Heart left ventricle (tissue), 13 donors: ENCODE results near the gene RAI1.

Source experiments
- POLR2A ChIP-seq, 2 donors: fragments of 450-650 bp; IDR thresholded peaks; one replicate each; pipeline ENCODE4 v1.6.1; 2017; ENCODE audit warnings: antibody characterized with exemption in 2 of 2, mild to moderate bottlenecking in 2 of 2, moderate library complexity in 2 of 2
- TF ChIP-seq, protein P1 (sequence below), 12 donors: fragments of 200-600 bp; sonication (generic) in 4 of 12; IDR thresholded peaks; one replicate each; pipeline versions ENCODE4 v1.5.0 to v1.8.0; 2018 to 2022; ENCODE audit warnings: antibody characterized with exemption in 12 of 12, mild to moderate bottlenecking in 5 of 12
- donor health status: ischemic (EF 13 %, LVEDD 7.1; RV severe dilation, severe dysfunction).
- donor health status: DM: no; HTN: yes; CAD: no.
- donor health status: DM: no; HTN: no; CAD: no.
- donor health status: ischemic (EF 25% LVEDD 6.9; RV normal size, moderate dysfunction).
- donor health status: ischemic (EF 25% LVEDD 5.7; RV mildly dilated, moderate dysfunction).
- donor health status: ischemic (EF 35%, LVEDD 5.7; RV mildly dilated, moderate dysfunction).
- donor health status: nonischemic (EF 11% LVEDD 7.7; RV severe dilation, severe dysfunction).
- donor health status: DM: yes; HTN: yes; CAD: no.
- donor health status: PGD.
- donor health status: ischemic (EF 29% LVEDD 5.4; RV normal size, mild dysfunction).
- donor health status: nonischemic (EF 23%, LVEDD 6.1; RV moderate dilation, normal function).

DNA sequence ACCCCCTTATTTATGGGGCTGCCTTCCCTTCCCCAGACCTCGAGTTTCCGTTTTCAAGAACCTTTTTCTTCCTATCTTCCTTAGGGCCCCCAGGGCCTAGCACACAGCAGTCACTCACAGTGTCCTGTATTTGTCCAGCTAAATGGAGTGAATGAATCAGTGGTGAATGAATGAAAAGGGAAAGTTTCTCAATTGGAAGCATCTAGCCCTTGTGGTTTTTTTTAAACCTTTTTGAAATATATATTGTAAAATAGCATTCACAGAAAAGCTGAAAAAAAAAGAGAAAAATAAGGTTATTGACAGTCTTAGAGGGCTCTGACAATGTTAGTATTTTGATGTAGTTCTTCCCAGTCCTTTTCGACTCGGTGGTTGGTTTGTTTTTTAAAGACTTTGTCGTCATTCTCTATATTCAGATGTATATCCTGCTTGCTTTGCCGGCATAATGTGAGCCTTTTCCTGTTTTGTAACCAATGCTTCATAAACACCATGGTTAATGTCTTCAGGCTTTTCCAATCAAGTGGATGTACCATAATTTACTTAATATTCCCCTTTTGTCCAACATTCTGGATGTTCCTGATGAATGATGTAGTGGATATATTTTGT is 45.3 kb downstream of the RAI1 start:
- TF ChIP-seq POLR2A (IDR thresholded peaks at IDR 0.05) = no peak
- TF ChIP-seq, protein P1, sequence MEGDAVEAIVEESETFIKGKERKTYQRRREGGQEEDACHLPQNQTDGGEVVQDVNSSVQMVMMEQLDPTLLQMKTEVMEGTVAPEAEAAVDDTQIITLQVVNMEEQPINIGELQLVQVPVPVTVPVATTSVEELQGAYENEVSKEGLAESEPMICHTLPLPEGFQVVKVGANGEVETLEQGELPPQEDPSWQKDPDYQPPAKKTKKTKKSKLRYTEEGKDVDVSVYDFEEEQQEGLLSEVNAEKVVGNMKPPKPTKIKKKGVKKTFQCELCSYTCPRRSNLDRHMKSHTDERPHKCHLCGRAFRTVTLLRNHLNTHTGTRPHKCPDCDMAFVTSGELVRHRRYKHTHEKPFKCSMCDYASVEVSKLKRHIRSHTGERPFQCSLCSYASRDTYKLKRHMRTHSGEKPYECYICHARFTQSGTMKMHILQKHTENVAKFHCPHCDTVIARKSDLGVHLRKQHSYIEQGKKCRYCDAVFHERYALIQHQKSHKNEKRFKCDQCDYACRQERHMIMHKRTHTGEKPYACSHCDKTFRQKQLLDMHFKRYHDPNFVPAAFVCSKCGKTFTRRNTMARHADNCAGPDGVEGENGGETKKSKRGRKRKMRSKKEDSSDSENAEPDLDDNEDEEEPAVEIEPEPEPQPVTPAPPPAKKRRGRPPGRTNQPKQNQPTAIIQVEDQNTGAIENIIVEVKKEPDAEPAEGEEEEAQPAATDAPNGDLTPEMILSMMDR (IDR thresholded peaks at IDR 0.05) = no peak
